K562 (cell line): Measurements from ENCODE around the gene STX2. TPM values are rescaled to one million over a fixed set of nuclear protein-coding genes. Genes with fewer than 3 reads are reported as not detected.

Experiments used
- CHD4 ChIP-seq: fragments of 200-600 bp; sonication (generic); IDR thresholded peaks from 3 replicates; pipeline ENCODE4 v1.6.1; 2012; ENCODE audit warnings: low read depth, mild to moderate bottlenecking, mixed read lengths, low read length, inconsistent platforms; ENCODE audit not compliant: insufficient read depth, insufficient replicate concordance, poor library complexity, severe bottlenecking
- CREB3 ChIP-seq: fragments of 450-650 bp; conservative IDR thresholded peaks from 2 replicates; pipeline ENCODE4 v1.6.1; 2016; ENCODE audit warnings: missing genetic modification characterization, low read depth, mild to moderate bottlenecking, missing compliant biosample characterization, moderate library complexity
- CREBBP ChIP-seq: IDR thresholded peaks from one replicate; pipeline ENCODE4 v1.6.1; 2012; ENCODE audit warnings: low read depth, mild to moderate bottlenecking, control low read depth, inconsistent platforms, low read length
- CTBP1 ChIP-seq: fragments of 450-650 bp; IDR thresholded peaks from 2 replicates; pipeline ENCODE4 v1.6.1; 2016; ENCODE audit warnings: borderline replicate concordance
- ELF4 ChIP-seq: fragments of 450-650 bp; formaldehyde crosslinking; IDR thresholded peaks from 2 replicates; pipeline ENCODE4 v1.4.0; 2022; ENCODE audit warnings: missing genetic modification characterization
- FOS ChIP-seq: IDR thresholded peaks from 3 replicates; pipeline ENCODE4 v1.6.1; 2011; ENCODE audit not compliant: insufficient read length; ENCODE audit errors: extremely low read depth
- GABPB2 ChIP-seq: fragments of 250-450 bp; sonication (Bioruptor Pico); conservative IDR thresholded peaks from 2 replicates; pipeline ENCODE4 v1.5.1; 2021; ENCODE audit warnings: mild to moderate bottlenecking
- HMG20B ChIP-seq: fragments of 250-450 bp; sonication (Bioruptor Pico); IDR thresholded peaks from 2 replicates; pipeline ENCODE4 v1.5.0; 2021; ENCODE audit warnings: mild to moderate bottlenecking
- JUND ChIP-seq, 2 experiments: IDR thresholded peaks; 2 replicates in 1 of 2; 3 replicates in 1 of 2; pipeline ENCODE4 v1.6.1; 2011; ENCODE audit warnings: borderline replicate concordance in 2 of 2, low read depth in 2 of 2, low read length in 2 of 2, improper control_type of control experiment in 1 of 2, missing biosample characterization in 1 of 2, missing genetic modification characterization in 1 of 2, missing genetic modification reagents in 1 of 2
- MEIS2 ChIP-seq: fragments of 450-650 bp; IDR thresholded peaks from 2 replicates; pipeline ENCODE4 v1.6.1; 2014; ENCODE audit warnings: mild to moderate bottlenecking; ENCODE audit not compliant: partially characterized antibody
- MNT ChIP-seq, 2 experiments: fragments of 450-650 bp; conservative IDR thresholded peaks; 2 replicates each; pipeline ENCODE4 v1.6.1; 2017; ENCODE audit warnings: mild to moderate bottlenecking in 2 of 2, moderate library complexity in 2 of 2
- MYNN ChIP-seq, 2 experiments: sonication (generic); formaldehyde crosslinking in 1 of 2; IDR thresholded peaks; 2 replicates each; pipeline versions ENCODE4 v1.5.0 to v1.6.1; 2016 to 2020; ENCODE audit warnings: antibody characterized with exemption in 1 of 2, missing genetic modification reagents in 1 of 2
- NCOA4 ChIP-seq: fragments of 450-650 bp; IDR thresholded peaks from 2 replicates; pipeline ENCODE4 v1.6.1; 2018; ENCODE audit warnings: mild to moderate bottlenecking; ENCODE audit not compliant: partially characterized antibody
- POLR2A ChIP-seq: fragments of 450-650 bp; conservative IDR thresholded peaks from 2 replicates; pipeline ENCODE4 v1.6.1; 2016
- SRSF9 ChIP-seq: fragments of 200-400 bp; formaldehyde crosslinking; IDR thresholded peaks from 2 replicates; pipeline ENCODE4 v1.6.1; 2017; ENCODE audit warnings: low read depth, low read length, borderline replicate concordance
- THAP7 ChIP-seq: fragments of 250-450 bp; sonication (Bioruptor Pico); IDR thresholded peaks from 2 replicates; pipeline ENCODE4 v1.5.0; 2021
- ZBTB8A ChIP-seq: fragments of 450-650 bp; IDR thresholded peaks from 2 replicates; pipeline ENCODE4 v1.6.1; 2018; ENCODE audit warnings: mild to moderate bottlenecking, moderate library complexity; ENCODE audit not compliant: partially characterized antibody
- ZFP91 ChIP-seq: sonication (generic); formaldehyde crosslinking; IDR thresholded peaks from 2 replicates; pipeline ENCODE4 v1.8.0; 2022; ENCODE audit warnings: mild to moderate bottlenecking, missing genetic modification reagents
- ZNF263 ChIP-seq: sonication (generic); formaldehyde crosslinking; IDR thresholded peaks from 2 replicates; pipeline ENCODE4 v1.8.0; 2022; ENCODE audit warnings: mild to moderate bottlenecking, missing genetic modification reagents, borderline replicate concordance
- polyA plus RNA-seq, 8 experiments: library from polyadenylated mRNA; depleted of rRNA in 4 of 8; stranded (reverse) in 5 of 8; unstranded in 3 of 8; fragments of >200 nt; fragmentation: Nextera tagmentation in 2 of 8; fragmentation: Illumina TruSeq in 1 of 8; extraction: Ambion mirVana in 2 of 8; extraction: Trizol in 1 of 8; gene quantifications; 2 replicates each; pipeline versions ENCODE4 v1.2.1 to v1.2.3, GENCODE V29; 2011 to 2014; ENCODE audit warnings: inconsistent platforms in 1 of 8, missing spikeins in 1 of 8
- total RNA-seq, 7 experiments: library from RNA; depleted of rRNA in 6 of 7; stranded (reverse); fragments of >200 nt in 6 of 7; fragmentation: Illumina TruSeq in 2 of 7; extraction: Trizol in 2 of 7; gene quantifications; 2 replicates each; pipeline versions ENCODE4 v1.2.1 to v1.2.3, GENCODE V29; 2011 to 2021; ENCODE audit warnings: low replicate concordance in 1 of 7
- TF ChIP-seq, protein P1 (sequence below): sonication (generic); formaldehyde crosslinking; IDR thresholded peaks from 2 replicates; pipeline ENCODE4 v1.8.1; 2023; ENCODE audit warnings: mild to moderate bottlenecking, missing genetic modification reagents

The STX2 gene
- total and polyA plus RNA-seq, 9 of the 15 experiments (the other 6 are each of a cell fraction or from before 2014, with no cell fraction given): 22.2 to 54.6 (median 30.8) TPM

DNA sequence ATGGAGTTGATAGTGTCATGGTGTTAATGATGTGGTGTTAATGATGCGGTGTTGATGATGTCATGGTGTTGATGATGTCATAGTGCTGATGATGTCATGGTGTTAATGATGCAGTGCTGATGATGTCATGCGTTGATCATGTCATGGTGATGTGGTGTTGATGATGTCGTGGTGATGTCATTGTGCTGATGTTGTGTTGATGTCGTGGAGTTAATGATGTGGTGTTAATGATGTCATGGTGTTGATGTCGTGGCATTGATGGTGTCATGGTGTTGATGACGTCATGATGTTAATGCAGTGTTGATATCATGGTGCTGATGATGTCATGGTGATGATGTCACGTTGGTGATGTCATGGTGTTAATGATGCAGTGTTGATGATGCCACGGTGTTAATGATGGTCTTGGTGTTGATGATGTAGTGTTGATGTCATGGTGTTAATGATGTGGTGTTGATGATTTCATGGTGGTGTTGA is 73.8 kb downstream of the STX2 start (continued):
- TF ChIP-seq, protein P1, sequence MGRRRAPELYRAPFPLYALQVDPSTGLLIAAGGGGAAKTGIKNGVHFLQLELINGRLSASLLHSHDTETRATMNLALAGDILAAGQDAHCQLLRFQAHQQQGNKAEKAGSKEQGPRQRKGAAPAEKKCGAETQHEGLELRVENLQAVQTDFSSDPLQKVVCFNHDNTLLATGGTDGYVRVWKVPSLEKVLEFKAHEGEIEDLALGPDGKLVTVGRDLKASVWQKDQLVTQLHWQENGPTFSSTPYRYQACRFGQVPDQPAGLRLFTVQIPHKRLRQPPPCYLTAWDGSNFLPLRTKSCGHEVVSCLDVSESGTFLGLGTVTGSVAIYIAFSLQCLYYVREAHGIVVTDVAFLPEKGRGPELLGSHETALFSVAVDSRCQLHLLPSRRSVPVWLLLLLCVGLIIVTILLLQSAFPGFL (CRISPR knock-in tag): no peak
- TF ChIP-seq SRSF9 (no peak), CTBP1 (no peak), CHD4 (no peak), THAP7 (CRISPR knock-in tag) (no peak), GABPB2 (CRISPR knock-in tag) (peak; percentile 65; the same call in 1 of the 2 replicates), CREB3 (tag) (no peak), JUND (IDR thresholded peaks at IDR 0.05; ENCODE audit: borderline replicate concordance, low read depth, low read length) (peak; percentile 65; the same call in 1 of the 2 replicates), JUND (tag; IDR thresholded peaks at IDR 0.05; ENCODE audit: borderline replicate concordance, low read depth, low read length) (peak; percentile 99; the same call in 2 of the 3 replicates), POLR2A (no peak), ZNF263 (CRISPR knock-in tag) (no peak), ELF4 (CRISPR knock-in tag) (no peak), NCOA4 (no peak), FOS (no peak), CREBBP (no peak), MEIS2 (no peak), ZBTB8A (no peak), MNT (conservative IDR thresholded peaks at IDR 0.05) (no peak), ZFP91 (CRISPR knock-in tag) (peak; percentile 63), MYNN (IDR thresholded peaks at IDR 0.05) (no peak), MYNN (CRISPR knock-in tag; IDR thresholded peaks at IDR 0.05) (no peak), HMG20B (CRISPR knock-in tag) (no peak)
